Measurements from ENCODE around the gene PSMD9. TPM values are rescaled to one million over a fixed set of nuclear protein-coding genes. Genes with fewer than 3 reads are reported as not detected.

Gene PSMD9
- total RNA-seq, 1 experiment from 2014 or later = 62.7 TPM

- peaks cover 3% of the 10 kb centered on the region; the same call in 1 of the 2 replicates for H3K36me3 ChIP-seq (ENCODE audit: control insufficient read depth, insufficient read depth, low read length)
- no peaks in the 10 kb centered on the region for H3K9me3 ChIP-seq (ENCODE audit: control insufficient read depth, insufficient read depth, low read depth, low read length)
- H3K27ac ChIP-seq (ENCODE audit: low read length) = no peak overlapping the region
- in situ Hi-C loops (cut with HindIII; ENCODE audit: low pct_unique_long_range_greater_than_20kb, low sequenced_read_pairs) (no loop called here), intact Hi-C loops (cut with micrococcal nuclease; ENCODE audit: unreplicated experiment) (no loop called here)
- CTCF ChIA-PET = no interaction called here
- H3K4me3 ChIP-seq (ENCODE audit: low read depth in 2 of 2, low read length in 2 of 2) = no peak overlapping the region
- BruUV-seq (replicated peaks) = TSS peak; percentile 47
- no peaks in the 10 kb centered on the region for H3K4me1 ChIP-seq (ENCODE audit: control insufficient read depth, insufficient read depth, low read length)
- no peaks in the 10 kb centered on the region for H3K27me3 ChIP-seq (ENCODE audit: control insufficient read depth, insufficient read depth, low read length)
- TF ChIP-seq SIN3A (IDR thresholded peaks at IDR 0.05; ENCODE audit: borderline replicate concordance, insufficient read depth, low read depth, low read length) (no peak), CTCF (IDR thresholded peaks at IDR 0.05) (no peak), POLR2AphosphoS5 (IDR thresholded peaks at IDR 0.05; ENCODE audit: low read depth, low read length) (no peak), REST (IDR thresholded peaks at IDR 0.05; ENCODE audit: insufficient read depth in 1 of 2, low read depth in 2 of 2, low read length in 1 of 2) (no peak)
- ATAC-seq (no peak), DNase-seq (ENCODE audit: low read depth, low spot score) (no peak)
- POLR2A ChIA-PET = no interaction called here
Measured at GRCh38 chr12:121908702-121909101, 20.1 kb downstream of the PSMD9 start.

- TF ChIP-seq REST (IDR thresholded peaks at IDR 0.05; ENCODE audit: insufficient read depth in 1 of 2, low read depth in 2 of 2, low read length in 1 of 2) (no peak), TCF7L2 (IDR thresholded peaks at IDR 0.05; ENCODE audit: low read depth, low read length) (no peak), SIN3A (IDR thresholded peaks at IDR 0.05; ENCODE audit: borderline replicate concordance, insufficient read depth, low read depth, low read length) (no peak), POLR2AphosphoS5 (IDR thresholded peaks at IDR 0.05; ENCODE audit: low read depth, low read length) (no peak), CTCF (IDR thresholded peaks at IDR 0.05) (no peak)
- no TSS peak for BruUV-seq (replicated peaks)
- Histone ChIP-seq H3K36me3 (ENCODE audit: control insufficient read depth, insufficient read depth, low read length) (no peaks in the 10 kb centered on the region), H3K27me3 (ENCODE audit: control insufficient read depth, insufficient read depth, low read length) (no peaks in the 10 kb centered on the region), H3K4me3 (ENCODE audit: low read depth in 2 of 2, low read length in 2 of 2) (no peak overlapping the region), H3K9me3 (ENCODE audit: control insufficient read depth, insufficient read depth, low read depth, low read length) (no peaks in the 10 kb centered on the region), H3K27ac (ENCODE audit: low read length) (no peak overlapping the region), H3K4me1 (ENCODE audit: control insufficient read depth, insufficient read depth, low read length) (no peaks in the 10 kb centered on the region)
- DNase-seq (ENCODE audit: low read depth, low spot score) (no peak), ATAC-seq (no peak)
- intact Hi-C loops (cut with micrococcal nuclease; ENCODE audit: unreplicated experiment) = no loop called here
- POLR2A ChIA-PET = interaction anchor here (0.6 kb wide), 1 partner anchor 310 kb away, joined by 4 read pairs; no protein-coding TSS in a partner anchor
- in situ Hi-C loops (cut with HindIII; ENCODE audit: low pct_unique_long_range_greater_than_20kb, low sequenced_read_pairs) = no loop called here
- CTCF ChIA-PET = interaction anchor here (0.6 kb wide), 1 partner anchor 31 kb away, joined by 9 read pairs; no protein-coding TSS in a partner anchor
Measured at GRCh38 chr12:121911824-121912585, 23.4 kb downstream of the PSMD9 start.

Measured in Panc1 (cell line).